Thyroid gland (tissue), 4 donors: ENCODE data around the gene ACP6.

Experiments
- POLR2A ChIP-seq, 2 donors: fragments of 450-650 bp; IDR thresholded peaks; one replicate each; pipeline ENCODE4 v1.6.1; 2017; ENCODE audit warnings: antibody characterized with exemption in 2 of 2, mild to moderate bottlenecking in 2 of 2, moderate library complexity in 1 of 2
- TF ChIP-seq, protein P1 (sequence below), 6 experiments: fragments of 200-600 bp in 3 of 6; fragments of 450-650 bp in 3 of 6; sonication (generic) in 3 of 6; IDR thresholded peaks; one replicate each; pipeline ENCODE4 v1.5.1; 2016 to 2019; ENCODE audit warnings: antibody characterized with exemption in 6 of 6, mild to moderate bottlenecking in 2 of 6, inconsistent platforms in 1 of 6, moderate library complexity in 1 of 6

DNA sequence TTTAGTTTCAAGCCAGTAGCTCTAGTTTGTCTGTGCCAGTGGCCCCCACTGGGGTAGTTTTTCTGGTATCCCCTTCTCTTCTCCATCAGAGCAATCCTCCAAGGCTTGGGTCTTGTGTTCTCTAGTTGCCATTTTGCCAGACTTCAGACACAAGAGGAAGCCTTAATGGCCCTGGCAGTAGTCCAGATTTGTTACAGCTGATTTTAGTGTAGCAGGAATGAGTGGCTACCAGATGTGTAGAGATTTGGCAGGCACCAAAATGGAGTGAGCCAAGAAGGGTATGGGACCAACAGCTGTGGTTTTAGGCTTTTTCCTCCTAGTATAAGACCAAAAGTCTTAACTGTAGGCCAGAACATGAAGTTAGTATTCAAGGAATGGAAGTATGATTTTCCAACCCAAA is 56.8 kb downstream of the ACP6 start:
- no peak for TF ChIP-seq POLR2A (IDR thresholded peaks at IDR 0.05)
- TF ChIP-seq, protein P1, sequence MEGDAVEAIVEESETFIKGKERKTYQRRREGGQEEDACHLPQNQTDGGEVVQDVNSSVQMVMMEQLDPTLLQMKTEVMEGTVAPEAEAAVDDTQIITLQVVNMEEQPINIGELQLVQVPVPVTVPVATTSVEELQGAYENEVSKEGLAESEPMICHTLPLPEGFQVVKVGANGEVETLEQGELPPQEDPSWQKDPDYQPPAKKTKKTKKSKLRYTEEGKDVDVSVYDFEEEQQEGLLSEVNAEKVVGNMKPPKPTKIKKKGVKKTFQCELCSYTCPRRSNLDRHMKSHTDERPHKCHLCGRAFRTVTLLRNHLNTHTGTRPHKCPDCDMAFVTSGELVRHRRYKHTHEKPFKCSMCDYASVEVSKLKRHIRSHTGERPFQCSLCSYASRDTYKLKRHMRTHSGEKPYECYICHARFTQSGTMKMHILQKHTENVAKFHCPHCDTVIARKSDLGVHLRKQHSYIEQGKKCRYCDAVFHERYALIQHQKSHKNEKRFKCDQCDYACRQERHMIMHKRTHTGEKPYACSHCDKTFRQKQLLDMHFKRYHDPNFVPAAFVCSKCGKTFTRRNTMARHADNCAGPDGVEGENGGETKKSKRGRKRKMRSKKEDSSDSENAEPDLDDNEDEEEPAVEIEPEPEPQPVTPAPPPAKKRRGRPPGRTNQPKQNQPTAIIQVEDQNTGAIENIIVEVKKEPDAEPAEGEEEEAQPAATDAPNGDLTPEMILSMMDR (IDR thresholded peaks at IDR 0.05) = no peak
